B cell (primary cell): ENCODE measurements around the gene KIRREL3. TPM values are rescaled to one million over a fixed set of nuclear protein-coding genes. Genes with fewer than 3 reads are reported as not detected.

ENCODE experiments used
- ATAC-seq: fragments of 200-7000 bp; cut with Tn5 transposase; one replicate; pipeline ENCODE4 v1.10.0; 2021; ENCODE audit warnings: low read depth, mild to moderate bottlenecking, moderate number of reproducible peaks, moderate library complexity
- CTCF ChIA-PET: fragments of 350-600 bp; sonication (Branson Sonifier 250); formaldehyde crosslinking; loops from one replicate; lab custom pipeline; 2021; ENCODE audit warnings: antibody characterized with exemption, inconsistent platforms; lab: Charles Lee
- POLR2A ChIA-PET: fragments of 350-600 bp; sonication (Branson Sonifier 250); formaldehyde crosslinking; loops from one replicate; lab custom pipeline; 2021; ENCODE audit warnings: antibody characterized with exemption; lab: Charles Lee
- DNase-seq: peaks from one replicate; pipeline ENCODE4 v3.0.0; 2013
- H2AFZ ChIP-seq: 2 replicates; pipeline ENCODE4 v1.6.1; 2012; ENCODE audit warnings: mild to moderate bottlenecking, low read depth, low read length; ENCODE audit not compliant: insufficient read depth, poor library complexity, severe bottlenecking
- H3K27ac ChIP-seq, 2 donors: 1 replicate in 1 of 2; 2 replicates in 1 of 2; pipeline ENCODE4 v1.5.1; 2012 to 2013; ENCODE audit warnings: low read length in 2 of 2, mild to moderate bottlenecking in 2 of 2, moderate library complexity in 1 of 2
- H3K27me3 ChIP-seq, 4 experiments: fragments of 200-600 bp in 1 of 4; sonication (generic) in 1 of 4; replicated peaks in 1 of 4; 1 replicate in 2 of 4; 2 replicates in 2 of 4; pipeline versions ENCODE4 v1.6.1 to v1.7.0; 2013 to 2016; ENCODE audit warnings: low read length in 3 of 4, mild to moderate bottlenecking in 2 of 4, mixed read lengths in 1 of 4, moderate library complexity in 1 of 4; ENCODE audit not compliant: insufficient read depth in 4 of 4, control insufficient read depth in 3 of 4; ENCODE audit errors: control extremely low read depth in 1 of 4
- H3K36me3 ChIP-seq, 2 experiments: replicated peaks in 1 of 2; 1 replicate in 1 of 2; 2 replicates in 1 of 2; pipeline versions ENCODE4 v1.6.1 to v1.7.1; 2013; ENCODE audit warnings: low read length in 1 of 2; ENCODE audit not compliant: insufficient read depth in 2 of 2, control insufficient read depth in 1 of 2; ENCODE audit errors: control extremely low read depth in 1 of 2, extremely low read depth in 1 of 2
- H3K4me1 ChIP-seq, 2 donors: fragments of 200-600 bp in 1 of 2; sonication (generic) in 1 of 2; 1 replicate in 1 of 2; 2 replicates in 1 of 2; pipeline versions ENCODE4 v1.5.1 to v1.6.1; 2013 to 2017; ENCODE audit warnings: low read length in 2 of 2; ENCODE audit not compliant: control insufficient read depth in 2 of 2, insufficient read depth in 2 of 2
- H3K4me2 ChIP-seq: replicated peaks from 2 replicates; pipeline ENCODE3; 2012; ENCODE audit warnings: mild to moderate bottlenecking, low read depth, low read length; ENCODE audit not compliant: poor library complexity, severe bottlenecking
- H3K4me3 ChIP-seq, 5 experiments: fragments of 200-600 bp in 1 of 5; sonication (generic) in 1 of 5; 1 replicate in 3 of 5; 2 replicates in 2 of 5; pipeline versions ENCODE4 v1.5.1 to v1.7.0; 2011 to 2016; ENCODE audit warnings: low read length in 4 of 5, mild to moderate bottlenecking in 4 of 5, low read depth in 2 of 5, control low read depth in 1 of 5, moderate library complexity in 1 of 5; ENCODE audit not compliant: insufficient read depth in 1 of 5; ENCODE audit errors: control extremely low read depth in 1 of 5, extremely low read depth in 1 of 5
- H3K79me2 ChIP-seq: fragments of 200-600 bp; sonication (generic); one replicate; pipeline ENCODE4 v1.6.0; 2016; ENCODE audit warnings: low read length; ENCODE audit not compliant: control insufficient read depth, insufficient read depth
- H3K9ac ChIP-seq: fragments of 200-600 bp; sonication (generic); 2 replicates; pipeline ENCODE4 v1.6.1; 2017; ENCODE audit warnings: mild to moderate bottlenecking, low read length, moderate library complexity
- H3K9me3 ChIP-seq, 3 donors: one replicate each; pipeline versions ENCODE4 v1.6.1 to v1.7.1; 2013; ENCODE audit warnings: low read length in 2 of 3; ENCODE audit not compliant: control insufficient read depth in 2 of 3, insufficient read depth in 1 of 3; ENCODE audit errors: control extremely low read depth in 1 of 3
- H4K20me1 ChIP-seq: 2 replicates; pipeline ENCODE4 v1.6.0; 2012; ENCODE audit warnings: mild to moderate bottlenecking, low read length; ENCODE audit not compliant: insufficient read depth, control insufficient read depth, poor library complexity, severe bottlenecking
- H3K27ac Mint-ChIP-seq: one replicate; pipeline ENCODE4 v1.8.0; 2021; ENCODE audit warnings: mixed read lengths
- H3K27me3 Mint-ChIP-seq: one replicate; pipeline ENCODE4 v1.8.0; 2021; ENCODE audit warnings: mixed read lengths
- H3K4me1 Mint-ChIP-seq: one replicate; pipeline ENCODE4 v1.8.0; 2021; ENCODE audit warnings: mixed read lengths
- H3K4me3 Mint-ChIP-seq: one replicate; pipeline ENCODE4 v1.8.0; 2021; ENCODE audit warnings: mixed read lengths
- H3K9me3 Mint-ChIP-seq: one replicate; pipeline ENCODE4 v1.8.0; 2022; ENCODE audit warnings: mixed read lengths; ENCODE audit not compliant: insufficient read depth
- CTCF ChIP-seq: fragments of 200-600 bp; IDR thresholded peaks from one replicate; pipeline ENCODE4 v1.8.0; 2022; ENCODE audit warnings: antibody characterized with exemption, mild to moderate bottlenecking
- EZH2 ChIP-seq: IDR thresholded peaks from 2 replicates; pipeline ENCODE4 v1.6.1; 2012; ENCODE audit warnings: borderline replicate concordance, low read depth, mild to moderate bottlenecking, moderate library complexity, low read length; ENCODE audit not compliant: insufficient read depth, poor library complexity, severe bottlenecking
- WGBS: methylation state at CpG from one replicate; pipeline ENCODE4 v1.1.5; 2013; ENCODE audit warnings: missing lambda C conversion rate; ENCODE audit not compliant: insufficient coverage; 5-methylcytosine and 5-hydroxymethylcytosine counted together
- intact Hi-C: fragments of 100-400 bp; cut with micrococcal nuclease; formaldehyde crosslinking; loops from one replicate; pipeline ENCODE4 v1.10.0; 2022
- polyA plus RNA-seq: library from polyadenylated mRNA; depleted of rRNA; stranded (reverse); fragments of >200 nt; gene quantifications from 2 replicates; pipeline ENCODE4 v1.2.3, GENCODE V29; 2012
- total RNA-seq, 2 donors: library from RNA; stranded (reverse); fragments of 120-200 nt in 1 of 2; gene quantifications; 1 replicate in 1 of 2; 2 replicates in 1 of 2; pipeline versions ENCODE4 v1.2.3 to v1.2.4, GENCODE V29; 2013 to 2022

KIRREL3 gene
- total and polyA plus RNA-seq, 2 donors (not counting 1 experiment from before 2014, with no cell fraction given): not detected

DNA sequence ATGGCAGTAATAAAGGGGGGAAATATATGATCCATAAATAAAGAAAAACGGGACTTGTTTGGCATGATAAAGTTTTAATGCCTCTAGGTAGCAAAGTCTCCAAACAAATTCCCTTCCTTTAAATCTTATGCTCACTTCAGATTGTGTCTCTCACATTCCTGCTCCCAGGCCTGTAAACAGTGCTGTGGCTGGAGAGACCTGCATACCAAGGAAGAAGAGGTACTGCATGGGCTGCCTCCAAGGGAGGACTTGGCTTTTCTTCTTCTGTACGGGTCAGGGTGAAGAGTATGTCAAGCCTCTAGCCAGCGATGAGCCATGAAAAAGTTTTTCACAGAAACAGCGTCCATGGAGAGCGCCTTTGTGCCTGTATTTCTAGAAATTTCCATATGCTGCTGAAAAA lies 161.8 kb downstream of the KIRREL3 start:
- no peak overlapping the region for H3K4me3 ChIP-seq
- Mint-ChIP-seq H3K27ac (no peak overlapping the region), H3K27me3 (no peaks in the 10 kb centered on the region), H3K9me3 (no peaks in the 10 kb centered on the region), H3K4me1 (no peaks in the 10 kb centered on the region), H3K4me3 (no peak overlapping the region)
- ChIA-PET CTCF (no interaction called here), POLR2A (no interaction called here)
- H3K4me2 ChIP-seq: no peak overlapping the region
- no peaks in the 10 kb centered on the region for H3K36me3 ChIP-seq
- no peak overlapping the region for H3K9ac ChIP-seq
- DNase-seq (no peak), ATAC-seq (no peak)
- H3K4me1 ChIP-seq: no peaks in the 10 kb centered on the region
- H4K20me1 ChIP-seq: no peaks in the 10 kb centered on the region
- H3K27ac ChIP-seq: no peak overlapping the region
- TF ChIP-seq EZH2 (no peak), CTCF (no peak)
- WGBS: 88% methylated on average over 3 of the region's 5 CpGs
- intact Hi-C loops: no loop called here
- H3K9me3 ChIP-seq: no peaks in the 10 kb centered on the region
- no peaks in the 10 kb centered on the region for H3K79me2 ChIP-seq
- no peak overlapping the region for H2AFZ ChIP-seq
- no peaks in the 10 kb centered on the region for H3K27me3 ChIP-seq

- Histone ChIP-seq H3K27me3 (no peaks in the 10 kb centered on the region), H3K4me2 (no peak overlapping the region), H3K4me3 (no peak overlapping the region), H3K9me3 (no peaks in the 10 kb centered on the region), H3K79me2 (no peaks in the 10 kb centered on the region), H3K36me3 (no peaks in the 10 kb centered on the region), H3K27ac (no peak overlapping the region), H3K9ac (no peak overlapping the region), H3K4me1 (no peaks in the 10 kb centered on the region), H4K20me1 (no peaks in the 10 kb centered on the region), H2AFZ (no peak overlapping the region)
- Mint-ChIP-seq H3K27ac (no peak overlapping the region), H3K4me3 (no peak overlapping the region), H3K27me3 (no peaks in the 10 kb centered on the region), H3K4me1 (no peaks in the 10 kb centered on the region), H3K9me3 (no peaks in the 10 kb centered on the region)
- POLR2A ChIA-PET: no interaction called here
- ATAC-seq (no peak), DNase-seq (no peak)
- TF ChIP-seq EZH2 (no peak), CTCF (no peak)
- intact Hi-C loops: no loop called here
- CTCF ChIA-PET: no interaction called here
- no CpG with 5 or more reads among the region's 3 CpGs for WGBS
Observed at GRCh38 chr11:126837581-126837980, 163.0 kb downstream of the KIRREL3 start.
